K562 (cell line): ENCODE measurements around the gene ETFBKMT. TPM values are rescaled to one million over a fixed set of nuclear protein-coding genes. Genes with fewer than 3 reads are reported as not detected.

Source experiments
- BRCA1 ChIP-seq, 2 experiments: fragments of 450-650 bp in 1 of 2; sonication (generic) in 1 of 2; formaldehyde crosslinking in 1 of 2; IDR thresholded peaks; 2 replicates each; pipeline versions ENCODE4 v1.5.0 to v1.6.1; 2017 to 2020; ENCODE audit warnings: mild to moderate bottlenecking in 1 of 2, missing genetic modification reagents in 1 of 2
- CEBPZ ChIP-seq: fragments of 150-350 bp; IDR thresholded peaks from 2 replicates; pipeline ENCODE4 v1.6.1; 2014; ENCODE audit warnings: low read depth, mild to moderate bottlenecking, low read length, borderline replicate concordance
- DEAF1 ChIP-seq: fragments of 450-650 bp; formaldehyde crosslinking; IDR thresholded peaks from 2 replicates; pipeline ENCODE4 v1.4.0; 2020; ENCODE audit warnings: mild to moderate bottlenecking, moderate library complexity
- ELF1 ChIP-seq: fragments of 200-800 bp; sonication (Bioruptor generic); IDR thresholded peaks from 2 replicates; pipeline ENCODE4 v1.6.1; 2016; ENCODE audit warnings: missing genetic modification characterization, missing compliant biosample characterization
- GATAD2A ChIP-seq: fragments of 450-650 bp; IDR thresholded peaks from 2 replicates; pipeline ENCODE4 v1.6.1; 2017
- LARP7 ChIP-seq: fragments of 450-650 bp; IDR thresholded peaks from 2 replicates; pipeline ENCODE4 v1.6.1; 2016
- NFATC3 ChIP-seq: fragments of 450-650 bp; IDR thresholded peaks from 2 replicates; pipeline ENCODE4 v1.6.1; 2017; ENCODE audit warnings: mild to moderate bottlenecking
- NKRF ChIP-seq: fragments of 450-650 bp; IDR thresholded peaks from 2 replicates; pipeline ENCODE4 v1.6.1; 2016; ENCODE audit warnings: borderline replicate concordance
- RBFOX2 ChIP-seq: fragments of 200-400 bp; formaldehyde crosslinking; IDR thresholded peaks from 2 replicates; pipeline ENCODE4 v1.6.1; 2017; ENCODE audit warnings: low read depth, mild to moderate bottlenecking, low read length, moderate library complexity
- RHOXF2B ChIP-seq: fragments of 250-450 bp; sonication (Bioruptor Pico); conservative IDR thresholded peaks from 2 replicates; pipeline ENCODE4 v1.5.1; 2021
- SREBF2 ChIP-seq: sonication (generic); formaldehyde crosslinking; IDR thresholded peaks from 2 replicates; pipeline ENCODE4 v1.4.0; 2020; ENCODE audit warnings: mild to moderate bottlenecking, missing genetic modification reagents
- USF1 ChIP-seq: sonication (generic); formaldehyde crosslinking; IDR thresholded peaks from 2 replicates; pipeline ENCODE4 v1.9.0; 2022; ENCODE audit warnings: mild to moderate bottlenecking, missing genetic modification reagents
- ZBTB9 ChIP-seq: fragments of 450-650 bp; formaldehyde crosslinking; IDR thresholded peaks from 2 replicates; pipeline ENCODE4 v1.4.0; 2020; ENCODE audit warnings: mild to moderate bottlenecking, moderate library complexity
- ZNF274 ChIP-seq: IDR thresholded peaks from 2 replicates; pipeline ENCODE4 v1.6.1; 2011; ENCODE audit warnings: low read depth, mild to moderate bottlenecking, low read length, moderate library complexity, borderline replicate concordance
- ZNF511 ChIP-seq: sonication (generic); formaldehyde crosslinking; IDR thresholded peaks from 2 replicates; pipeline ENCODE4 v1.8.0; 2022; ENCODE audit warnings: mild to moderate bottlenecking, missing genetic modification reagents
- ZNF583 ChIP-seq: fragments of 250-450 bp; sonication (Bioruptor Pico); IDR thresholded peaks from 2 replicates; pipeline ENCODE4 v1.4.0; 2020
- ZNF668 ChIP-seq: fragments of 250-450 bp; sonication (Bioruptor Pico); IDR thresholded peaks from 2 replicates; pipeline ENCODE4 v1.8.0; 2022; ENCODE audit warnings: mild to moderate bottlenecking, inconsistent platforms
- ZNF766 ChIP-seq: fragments of 200-800 bp; sonication (Bioruptor generic); conservative IDR thresholded peaks from 2 replicates; pipeline ENCODE4 v1.6.1; 2016; ENCODE audit warnings: missing genetic modification characterization, missing compliant biosample characterization
- polyA plus RNA-seq, 8 experiments: library from polyadenylated mRNA; depleted of rRNA in 4 of 8; stranded (reverse) in 5 of 8; unstranded in 3 of 8; fragments of >200 nt; fragmentation: Nextera tagmentation in 2 of 8; fragmentation: Illumina TruSeq in 1 of 8; extraction: Ambion mirVana in 2 of 8; extraction: Trizol in 1 of 8; gene quantifications; 2 replicates each; pipeline versions ENCODE4 v1.2.1 to v1.2.3, GENCODE V29; 2011 to 2014; ENCODE audit warnings: inconsistent platforms in 1 of 8, missing spikeins in 1 of 8
- total RNA-seq, 7 experiments: library from RNA; depleted of rRNA in 6 of 7; stranded (reverse); fragments of >200 nt in 6 of 7; fragmentation: Illumina TruSeq in 2 of 7; extraction: Trizol in 2 of 7; gene quantifications; 2 replicates each; pipeline versions ENCODE4 v1.2.1 to v1.2.3, GENCODE V29; 2011 to 2021; ENCODE audit warnings: low replicate concordance in 1 of 7

ETFBKMT gene
- total and polyA plus RNA-seq, 9 of the 15 experiments (the other 6 are each of a cell fraction or from before 2014, with no cell fraction given) = 0.18 to 1.7 (median 0.96) TPM

GRCh38 chr12:31659087-31659942 lies at the start of gene ETFBKMT (continued):
- TF ChIP-seq DEAF1 (CRISPR knock-in tag) = no peak
- TF ChIP-seq ZNF274 = no peak
- peak; percentile 59; the same call in 1 of the 2 replicates for TF ChIP-seq NKRF
- TF ChIP-seq CEBPZ = no peak
- no peak; the same call in 1 of the 2 replicates for TF ChIP-seq ZBTB9 (CRISPR knock-in tag)
- TF ChIP-seq RBFOX2 = peak; percentile 73
- no peak; the same call in none of the 2 replicates for TF ChIP-seq ZNF511
- no peak for TF ChIP-seq ZNF583 (CRISPR knock-in tag)
- no peak for TF ChIP-seq BRCA1 (IDR thresholded peaks at IDR 0.05)
- TF ChIP-seq BRCA1 (CRISPR knock-in tag; IDR thresholded peaks at IDR 0.05) = no peak
- no peak for TF ChIP-seq USF1 (CRISPR knock-in tag)
- TF ChIP-seq SREBF2 (CRISPR knock-in tag) = no peak
- peak; percentile 95 for TF ChIP-seq ELF1 (tag)
- no peak for TF ChIP-seq NFATC3
- no peak for TF ChIP-seq RHOXF2B (CRISPR knock-in tag)
- TF ChIP-seq GATAD2A = no peak
- TF ChIP-seq LARP7 = no peak
- TF ChIP-seq ZNF766 (CRISPR knock-in tag) = no peak
- TF ChIP-seq ZNF668 = no peak
